ENCODE data around the gene PLXNB2. TPM values are rescaled to one million over a fixed set of nuclear protein-coding genes. Genes with fewer than 3 reads are reported as not detected.

The PLXNB2 gene
- total and polyA plus RNA-seq, 5 donors, result 60.0 to 110 (median 85.2) TPM

DNA sequence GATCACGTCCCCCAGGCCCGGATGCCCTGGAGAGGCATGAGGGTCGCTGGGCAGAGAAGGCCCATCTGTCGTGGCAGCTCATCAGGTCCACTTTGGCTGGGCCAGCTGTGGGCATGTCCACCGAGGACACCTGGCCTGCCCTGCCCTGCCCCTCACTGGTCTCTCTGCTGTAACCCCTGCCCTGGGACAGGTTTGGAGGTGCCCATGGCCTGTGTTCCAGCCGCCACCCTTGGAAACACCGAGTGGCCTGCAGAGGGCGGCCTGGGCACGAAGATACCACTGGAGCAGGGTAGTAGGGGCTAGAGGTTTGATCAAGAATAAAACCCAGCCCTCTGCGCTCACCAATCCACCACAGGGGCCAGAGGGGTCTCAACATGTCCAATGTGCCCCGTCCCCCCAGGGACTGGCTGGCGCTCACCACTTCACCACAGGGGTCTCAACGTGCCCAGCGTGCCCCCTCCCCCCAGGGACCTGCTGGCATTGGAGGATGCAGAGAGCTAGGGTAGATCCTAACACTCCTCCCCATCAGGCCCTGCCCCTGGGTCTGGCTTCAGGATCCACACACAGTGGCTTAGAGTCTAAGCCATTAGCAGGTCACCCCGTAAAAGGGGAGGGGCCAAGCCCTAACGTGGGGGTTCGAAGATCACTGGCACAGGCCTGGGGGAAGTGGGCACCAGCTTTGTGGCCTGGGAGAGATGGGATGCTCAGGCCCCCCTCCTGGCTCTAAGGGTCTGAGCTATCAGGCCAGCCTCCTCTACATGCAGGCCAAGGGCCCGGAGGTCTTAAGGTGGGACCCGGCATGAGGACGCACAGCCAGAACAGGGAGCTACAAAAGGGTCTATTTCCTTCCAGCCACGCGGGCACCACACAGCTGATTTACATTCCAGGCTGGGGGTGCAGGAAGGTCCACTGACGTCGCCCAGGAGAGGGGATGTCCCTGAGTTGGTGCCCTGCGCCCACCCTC lies 55.1 kb downstream of the PLXNB2 start:
- H3K27ac ChIP-seq (ENCODE audit: low read length), result no peak overlapping the region
- no peak overlapping the region for H3K4me3 ChIP-seq (ENCODE audit: low read length)
- ATAC-seq, result peak; percentile 68 to 73
- 52% methylated on average over 25 of the region's 25 CpGs for WGBS
- peaks cover 5% of the 10 kb centered on the region for H3K4me1 ChIP-seq (ENCODE audit: control insufficient read depth, insufficient read depth, low read length)
- no peaks in the 10 kb centered on the region for H3K27me3 ChIP-seq (ENCODE audit: control insufficient read depth, insufficient read depth)
- no peaks in the 10 kb centered on the region for H3K9me3 ChIP-seq (ENCODE audit: control insufficient read depth, low read length)
- peak; percentile 72 to 90 (median 89) for DNase-seq
- intact Hi-C loops (cut with DNase I), result loop anchor here in 2 of 4 donors (5.0 kb wide), 1 partner anchor 90 kb away; the partner anchor contains the start of gene PPP6R2 (in 2 of the 2)

DNA sequence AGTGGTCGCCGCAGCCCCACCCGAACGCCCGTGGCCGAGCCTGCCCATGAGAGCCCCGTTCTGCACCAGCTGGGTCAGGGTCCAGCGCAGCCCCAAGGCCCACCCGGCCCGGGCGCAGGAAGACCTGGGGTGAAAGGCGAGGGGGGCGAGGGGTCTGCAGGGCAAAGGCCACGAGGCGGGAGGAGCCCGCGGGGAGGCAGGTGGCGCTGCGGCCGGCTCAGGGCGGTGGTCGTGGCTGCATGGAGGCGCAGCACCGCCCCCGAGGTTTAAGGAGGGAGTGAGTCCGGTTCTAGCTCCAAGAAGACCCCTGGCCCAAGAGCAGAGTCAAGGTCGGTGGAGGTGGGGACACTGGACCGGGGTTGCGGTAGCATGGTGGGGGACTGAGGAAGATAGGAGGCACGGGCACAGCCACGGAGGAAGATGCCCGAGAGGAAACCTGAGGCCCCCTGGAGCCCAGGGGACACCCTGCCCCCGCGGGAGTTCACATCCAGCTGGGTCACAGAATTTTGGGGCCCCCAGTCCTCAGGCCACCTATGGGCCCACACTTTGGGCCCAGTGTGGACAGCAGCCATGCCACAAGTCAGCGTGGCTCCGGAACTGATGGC lies 55.9 kb downstream of the PLXNB2 start:
- peaks cover 5% of the 10 kb centered on the region for H3K4me1 ChIP-seq (ENCODE audit: control insufficient read depth, insufficient read depth, low read length)
- H3K27me3 ChIP-seq (ENCODE audit: control insufficient read depth, insufficient read depth), result no peaks in the 10 kb centered on the region
- ATAC-seq (peak in 1 of 2 donors; percentile 0), DNase-seq (no peak)
- 13% methylated on average over 36 of the region's 36 CpGs for WGBS
- intact Hi-C loops (cut with DNase I), result loop anchor here in 2 of 4 donors (5.0 kb wide), 1 partner anchor 91 kb away; the partner anchor contains the start of gene PPP6R2 (in 2 of the 2)
- peak overlapping the region; percentile 53 for H3K4me3 ChIP-seq (ENCODE audit: low read length)
- H3K27ac ChIP-seq (ENCODE audit: low read length), result no peak overlapping the region
- H3K9me3 ChIP-seq (ENCODE audit: control insufficient read depth, low read length), result no peaks in the 10 kb centered on the region

DNA sequence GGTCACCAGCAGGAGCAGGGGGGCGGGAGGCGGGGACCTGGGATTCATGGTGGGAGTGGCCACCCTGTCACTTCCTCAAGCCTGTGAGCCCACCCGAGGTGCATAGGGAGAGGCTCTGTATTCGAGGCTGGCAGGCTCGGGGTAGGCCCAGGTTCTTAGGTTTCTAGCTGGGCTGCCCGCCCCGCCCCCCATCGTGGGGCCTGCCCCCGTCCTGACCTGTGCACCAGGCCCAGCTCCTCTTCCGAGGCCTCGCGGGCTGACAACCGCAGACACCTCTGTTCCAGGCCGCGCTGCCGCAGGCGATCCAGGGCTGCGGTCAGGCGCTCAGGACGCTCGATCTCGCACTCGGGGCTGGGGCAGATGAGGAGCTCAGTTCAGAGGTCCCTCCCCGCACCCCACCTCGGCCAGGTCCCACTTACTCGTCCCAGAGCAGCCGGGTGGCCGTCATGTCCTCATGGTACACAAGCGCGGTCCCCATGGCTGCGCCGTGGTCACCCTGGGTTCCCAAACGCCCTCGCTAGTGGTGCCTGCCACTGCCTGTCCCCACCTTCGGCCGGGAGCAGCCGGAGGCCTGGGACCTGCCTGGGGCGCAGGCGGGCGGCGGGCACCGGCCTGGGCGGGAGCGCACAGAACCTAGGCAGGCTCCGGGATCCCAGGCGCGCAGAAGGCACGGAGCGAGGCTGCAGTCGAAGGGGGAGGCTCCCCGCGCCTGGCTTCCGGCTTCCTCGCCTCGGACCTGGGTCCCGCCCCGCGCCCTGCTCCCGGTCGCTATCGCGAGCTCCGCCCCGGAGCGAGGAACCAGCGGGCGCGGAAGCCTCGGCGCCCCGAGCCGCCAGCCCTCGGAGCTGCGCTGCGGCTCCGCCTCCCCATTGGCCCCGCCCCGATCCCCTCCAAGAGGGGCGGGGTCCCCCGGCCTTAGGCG lies 56.6 kb downstream of the PLXNB2 start, which contains the start of gene HDAC10:
HDAC10 (minus strand) TSS at position 711 of the 922 bp plus-strand sequence; CDS start at position 478, 233 bp downstream.
- Histone ChIP-seq H3K9me3 (ENCODE audit: control insufficient read depth, low read length) (no peaks in the 10 kb centered on the region), H3K4me1 (ENCODE audit: control insufficient read depth, insufficient read depth, low read length) (peaks cover 5% of the 10 kb centered on the region), H3K27ac (ENCODE audit: low read length) (no peak within 1 kb of the TSS), H3K27me3 (ENCODE audit: control insufficient read depth, insufficient read depth) (no peaks in the 10 kb centered on the region), H3K4me3 (ENCODE audit: low read length) (peak within 1 kb of the TSS; percentile 53)
- 1% methylated on average over 81 of the region's 81 CpGs for WGBS
- ATAC-seq (peak; percentile 79 to 81), DNase-seq (peak; percentile 86 to 95 (median 94))
- intact Hi-C loops (cut with DNase I), result loop anchor here in 2 of 4 donors (5.0 kb wide), 1 partner anchor 91 kb away; the partner anchor contains the start of gene PPP6R2 (in 2 of the 2)

DNA sequence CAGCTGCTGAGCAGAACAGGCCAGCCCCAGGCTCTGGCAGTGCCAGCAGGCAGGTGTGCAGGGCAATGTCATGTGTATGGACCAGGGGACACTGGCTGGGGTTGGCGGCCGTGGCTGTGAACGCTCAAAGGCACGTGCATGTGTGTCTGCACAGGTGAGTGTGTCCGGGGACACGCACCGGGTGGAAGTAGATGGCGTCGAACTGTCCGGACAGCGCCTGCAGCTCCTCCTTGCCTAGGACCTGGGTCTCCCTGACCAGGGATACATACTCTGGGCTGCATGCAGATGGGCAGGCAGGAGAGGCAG lies 57.2 kb downstream of the PLXNB2 start:
- intact Hi-C loops (cut with DNase I), result loop anchor here in 2 of 4 donors (5.0 kb wide), 1 partner anchor 92 kb away; the partner anchor contains the start of gene PPP6R2 (in 2 of the 2)
- ATAC-seq, result no peak
- no peak overlapping the region for H3K4me3 ChIP-seq (ENCODE audit: low read length)
- peak in 2 of 3 donors; percentile 27 to 73 for DNase-seq
- no peak overlapping the region for H3K27ac ChIP-seq (ENCODE audit: low read length)
- H3K4me1 ChIP-seq (ENCODE audit: control insufficient read depth, insufficient read depth, low read length), result peaks cover 5% of the 10 kb centered on the region
- H3K9me3 ChIP-seq (ENCODE audit: control insufficient read depth, low read length), result no peaks in the 10 kb centered on the region
- H3K27me3 ChIP-seq (ENCODE audit: control insufficient read depth, insufficient read depth), result no peaks in the 10 kb centered on the region
- WGBS, result 78% methylated on average over 11 of the region's 11 CpGs

DNA sequence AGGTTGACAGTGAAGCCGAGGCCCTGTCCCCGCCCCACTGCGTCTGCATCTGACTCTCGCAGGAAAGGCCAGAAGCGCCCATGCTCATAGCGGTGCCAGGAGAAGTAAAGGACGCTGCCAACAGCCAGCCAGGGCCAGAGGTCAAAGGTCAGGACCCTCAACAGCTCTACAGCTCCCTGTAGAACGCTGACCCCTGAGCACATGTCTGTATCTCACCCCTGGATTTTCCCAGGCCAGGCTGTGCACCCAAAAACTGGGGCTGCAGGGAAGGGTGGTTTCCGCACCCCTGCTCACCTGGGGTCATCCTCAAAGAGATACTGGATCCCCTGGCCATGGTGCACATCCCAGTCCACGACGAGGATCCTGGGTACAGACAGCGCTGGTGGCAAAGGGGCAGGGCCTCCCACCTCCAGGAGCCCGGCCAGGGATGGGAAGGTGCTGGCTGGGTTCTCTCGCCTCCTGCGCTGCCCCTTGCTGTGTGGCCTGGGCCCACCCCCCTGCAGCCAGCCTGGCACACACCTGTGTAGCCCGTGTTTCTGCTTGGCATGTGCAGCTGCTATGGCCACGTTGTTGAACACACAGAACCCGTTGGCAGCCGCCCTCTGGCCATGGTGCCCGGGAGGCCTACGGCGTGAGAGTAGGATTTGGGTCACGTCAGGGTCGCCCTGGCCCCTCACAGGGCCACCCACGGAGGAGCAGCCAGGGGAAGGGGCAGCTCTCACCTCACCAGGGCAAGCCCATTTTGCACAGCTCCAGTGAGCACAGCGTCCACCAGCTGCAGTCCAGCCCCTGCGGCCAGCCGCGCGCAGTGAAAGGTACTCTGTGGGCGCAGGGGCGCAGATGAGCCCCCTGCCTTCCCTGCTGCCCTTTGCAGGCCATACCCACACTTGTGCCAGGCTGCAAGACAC lies 57.9 kb downstream of the PLXNB2 start:
- WGBS, result 89% methylated on average over 32 of the region's 32 CpGs
- H3K27me3 ChIP-seq (ENCODE audit: control insufficient read depth, insufficient read depth), result no peaks in the 10 kb centered on the region
- intact Hi-C loops (cut with DNase I), result loop anchor here in 3 of 4 donors (5.0 to 10.0 kb wide), 2 partner anchors 93 to 255 kb away; partner anchors contain the start of genes PPP6R2 (in 3 of the 3), LMF2 (in 1 of the 3) and NCAPH2 (in 1 of the 3)
- H3K9me3 ChIP-seq (ENCODE audit: control insufficient read depth, low read length), result no peaks in the 10 kb centered on the region
- H3K4me1 ChIP-seq (ENCODE audit: control insufficient read depth, insufficient read depth, low read length), result peaks cover 5% of the 10 kb centered on the region
- H3K4me3 ChIP-seq (ENCODE audit: low read length), result no peak overlapping the region
- no peak overlapping the region for H3K27ac ChIP-seq (ENCODE audit: low read length)
- ATAC-seq, result no peak
- peak; percentile 19 to 56 (median 50) for DNase-seq

DNA sequence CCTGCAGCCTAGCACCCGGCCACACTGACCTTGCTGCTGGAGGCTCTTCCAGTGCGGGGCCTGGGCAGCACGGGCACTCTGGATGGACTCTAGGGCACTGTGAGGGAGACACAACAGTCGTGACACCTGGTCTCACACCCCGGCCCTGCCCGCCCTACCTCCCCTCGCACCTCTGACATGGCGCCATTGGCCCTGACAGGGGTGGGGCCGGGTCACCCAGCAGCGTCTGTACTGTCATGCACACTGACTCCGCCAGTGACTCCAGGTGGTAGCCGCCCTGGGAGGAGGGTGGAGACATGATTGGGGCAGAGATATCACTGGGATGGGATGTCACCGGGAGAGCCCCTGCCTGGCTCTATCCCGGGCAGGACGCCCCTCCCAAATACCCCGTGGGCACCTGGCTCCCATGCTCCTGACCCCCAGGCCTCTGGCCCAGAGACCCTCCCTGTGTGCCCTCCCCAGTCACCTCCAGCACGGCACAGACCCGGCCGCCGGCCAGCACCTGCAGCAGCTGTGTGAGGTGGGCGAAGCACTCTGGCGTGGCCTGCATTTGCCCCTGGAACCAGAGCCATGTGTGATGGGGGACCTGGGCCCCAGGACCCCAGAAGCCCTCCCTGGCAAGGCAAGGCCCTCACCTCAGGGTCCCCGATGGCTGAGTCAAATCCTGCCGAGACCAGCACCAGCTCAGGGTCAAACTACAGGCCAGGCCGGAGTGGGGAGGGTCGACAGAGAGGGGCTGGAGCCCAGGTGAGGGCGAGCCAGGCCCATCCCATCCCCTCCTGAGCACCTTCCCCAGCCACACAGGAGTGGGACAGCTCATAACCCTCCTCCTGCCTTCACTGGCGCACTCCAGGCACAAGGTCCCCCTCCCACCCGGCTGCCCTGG lies 59.0 kb downstream of the PLXNB2 start:
- DNase-seq (peak in 1 of 3 donors; percentile 71), ATAC-seq (no peak)
- H3K27ac ChIP-seq (ENCODE audit: low read length), result no peak overlapping the region
- no peak overlapping the region for H3K4me3 ChIP-seq (ENCODE audit: low read length)
- peaks cover 5% of the 10 kb centered on the region for H3K4me1 ChIP-seq (ENCODE audit: control insufficient read depth, insufficient read depth, low read length)
- intact Hi-C loops (cut with DNase I), result loop anchor here in 2 of 4 donors (5.0 to 10.0 kb wide), 2 partner anchors 94 to 256 kb away; partner anchors contain the start of genes LMF2 (in 1 of the 2), NCAPH2 (in 1 of the 2) and PPP6R2 (in 1 of the 2)
- WGBS, result 87% methylated on average over 29 of the region's 29 CpGs
- no peaks in the 10 kb centered on the region for H3K27me3 ChIP-seq (ENCODE audit: control insufficient read depth, insufficient read depth)
- no peaks in the 10 kb centered on the region for H3K9me3 ChIP-seq (ENCODE audit: control insufficient read depth, low read length)

DNA sequence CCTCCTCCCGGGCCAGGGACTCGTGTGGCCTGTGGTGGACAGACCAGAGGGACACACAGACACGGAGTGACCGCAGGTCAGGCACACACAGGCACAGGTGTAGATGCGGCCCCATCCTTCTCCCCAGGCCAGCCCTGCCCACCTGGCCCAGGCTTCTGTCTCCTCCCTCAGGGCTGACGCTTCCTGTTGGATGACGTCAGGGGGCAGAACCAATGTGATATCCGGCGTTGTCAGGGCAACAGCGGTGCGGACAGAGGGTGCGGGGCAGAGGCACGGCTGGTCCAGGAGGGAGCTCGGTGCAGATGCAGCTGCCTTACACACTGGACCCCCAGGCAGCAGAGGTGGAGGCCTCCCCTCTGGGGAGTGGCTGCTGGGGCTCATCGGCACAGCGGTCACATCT lies 59.7 kb downstream of the PLXNB2 start:
- 46% methylated on average over 16 of the region's 16 CpGs for WGBS
- peaks cover 5% of the 10 kb centered on the region for H3K4me1 ChIP-seq (ENCODE audit: control insufficient read depth, insufficient read depth, low read length)
- DNase-seq (no peak), ATAC-seq (no peak)
- no peaks in the 10 kb centered on the region for H3K27me3 ChIP-seq (ENCODE audit: control insufficient read depth, insufficient read depth)
- intact Hi-C loops (cut with DNase I), result loop anchor here in 2 of 4 donors (5.0 to 10.0 kb wide), 2 partner anchors 95 to 257 kb away; partner anchors contain the start of genes LMF2 (in 1 of the 2), NCAPH2 (in 1 of the 2) and PPP6R2 (in 1 of the 2)
- H3K9me3 ChIP-seq (ENCODE audit: control insufficient read depth, low read length), result no peaks in the 10 kb centered on the region
- H3K4me3 ChIP-seq (ENCODE audit: low read length), result no peak overlapping the region
- H3K27ac ChIP-seq (ENCODE audit: low read length), result no peak overlapping the region

DNA sequence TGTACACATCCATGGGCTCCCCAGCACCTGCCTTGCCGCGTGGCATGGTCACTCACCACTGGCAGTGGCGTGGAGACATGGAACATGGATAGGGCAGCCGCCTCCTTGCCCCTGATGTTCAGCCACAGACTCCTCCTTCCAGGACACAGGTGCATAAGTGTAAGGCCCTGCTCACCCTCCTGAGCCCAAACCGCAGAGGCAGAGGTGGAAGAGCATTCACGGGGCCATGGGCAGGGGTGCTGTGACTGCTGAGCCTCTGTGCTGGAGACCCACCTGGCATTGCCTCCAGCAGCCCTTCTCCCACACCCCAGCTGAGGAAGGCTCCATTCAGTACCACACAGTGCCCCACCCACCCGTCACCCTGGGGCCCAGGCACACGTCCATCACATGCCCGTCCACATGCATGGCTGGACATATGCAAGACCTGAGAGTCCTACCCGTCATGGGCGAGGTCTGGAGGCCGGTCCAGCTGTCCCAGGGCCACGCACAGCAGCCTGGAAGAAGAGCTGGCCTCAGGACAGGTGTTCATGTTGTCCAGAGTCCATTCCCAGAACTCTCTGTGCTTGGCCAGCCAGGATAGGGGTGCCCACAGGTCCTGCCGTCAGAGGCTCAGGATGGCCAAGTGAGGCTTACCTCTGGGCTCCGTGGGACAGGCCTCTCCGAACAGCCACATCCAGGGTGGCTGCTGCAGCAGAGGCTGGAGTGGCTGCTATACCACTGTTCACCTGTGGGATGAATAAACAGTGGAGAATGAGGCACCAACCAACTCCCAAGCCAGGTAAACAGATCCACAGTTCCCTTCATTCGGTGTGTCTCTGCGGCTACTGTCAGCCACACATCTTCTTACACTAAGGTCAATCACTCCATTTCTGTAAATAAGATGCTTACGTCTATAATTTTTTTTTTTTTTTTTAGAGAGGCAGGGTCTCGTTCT lies 60.9 kb downstream of the PLXNB2 start:
- Histone ChIP-seq H3K4me3 (ENCODE audit: low read length) (no peak overlapping the region), H3K4me1 (ENCODE audit: control insufficient read depth, insufficient read depth, low read length) (peaks cover 5% of the 10 kb centered on the region), H3K9me3 (ENCODE audit: control insufficient read depth, low read length) (no peaks in the 10 kb centered on the region), H3K27ac (ENCODE audit: low read length) (no peak overlapping the region), H3K27me3 (ENCODE audit: control insufficient read depth, insufficient read depth) (no peaks in the 10 kb centered on the region)
- ATAC-seq (no peak), DNase-seq (no peak)
- intact Hi-C loops (cut with DNase I), result loop anchor here in 2 of 4 donors (5.0 to 10.0 kb wide), 2 partner anchors 96 to 258 kb away; partner anchors contain the start of genes LMF2 (in 1 of the 2), NCAPH2 (in 1 of the 2) and PPP6R2 (in 1 of the 2)
- WGBS, result 87% methylated on average over 20 of the region's 20 CpGs

All from right cardiac atrium (tissue), 5 donors.